A549 treated with AZD2906 at 1 μM for 4 hours (cell line): ENCODE measurements around the gene GEMIN2. TPM values are rescaled to one million over a fixed set of nuclear protein-coding genes. Genes with fewer than 3 reads are reported as not detected.

Experiments used
- total RNA-seq: library from RNA; stranded (reverse); fragments of 200-300 nt; extraction: Qiagen RNA extraction; gene quantifications from 5 replicates; pipeline ENCODE4 v1.2.3, GENCODE V29; 2022

Gene GEMIN2, protein sequence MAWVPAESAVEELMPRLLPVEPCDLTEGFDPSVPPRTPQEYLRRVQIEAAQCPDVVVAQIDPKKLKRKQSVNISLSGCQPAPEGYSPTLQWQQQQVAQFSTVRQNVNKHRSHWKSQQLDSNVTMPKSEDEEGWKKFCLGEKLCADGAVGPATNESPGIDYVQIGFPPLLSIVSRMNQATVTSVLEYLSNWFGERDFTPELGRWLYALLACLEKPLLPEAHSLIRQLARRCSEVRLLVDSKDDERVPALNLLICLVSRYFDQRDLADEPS
- 21.1 to 36.9 TPM (median 22.3 TPM) in 5 replicates for total RNA-seq

GRCh38 chr14:39114073-39114838 is at the start of gene GEMIN2:
TSS of gene GEMIN2 (plus strand) at chr14:39114323. CDS start at chr14:39114339, 16 bp downstream.

DNA sequence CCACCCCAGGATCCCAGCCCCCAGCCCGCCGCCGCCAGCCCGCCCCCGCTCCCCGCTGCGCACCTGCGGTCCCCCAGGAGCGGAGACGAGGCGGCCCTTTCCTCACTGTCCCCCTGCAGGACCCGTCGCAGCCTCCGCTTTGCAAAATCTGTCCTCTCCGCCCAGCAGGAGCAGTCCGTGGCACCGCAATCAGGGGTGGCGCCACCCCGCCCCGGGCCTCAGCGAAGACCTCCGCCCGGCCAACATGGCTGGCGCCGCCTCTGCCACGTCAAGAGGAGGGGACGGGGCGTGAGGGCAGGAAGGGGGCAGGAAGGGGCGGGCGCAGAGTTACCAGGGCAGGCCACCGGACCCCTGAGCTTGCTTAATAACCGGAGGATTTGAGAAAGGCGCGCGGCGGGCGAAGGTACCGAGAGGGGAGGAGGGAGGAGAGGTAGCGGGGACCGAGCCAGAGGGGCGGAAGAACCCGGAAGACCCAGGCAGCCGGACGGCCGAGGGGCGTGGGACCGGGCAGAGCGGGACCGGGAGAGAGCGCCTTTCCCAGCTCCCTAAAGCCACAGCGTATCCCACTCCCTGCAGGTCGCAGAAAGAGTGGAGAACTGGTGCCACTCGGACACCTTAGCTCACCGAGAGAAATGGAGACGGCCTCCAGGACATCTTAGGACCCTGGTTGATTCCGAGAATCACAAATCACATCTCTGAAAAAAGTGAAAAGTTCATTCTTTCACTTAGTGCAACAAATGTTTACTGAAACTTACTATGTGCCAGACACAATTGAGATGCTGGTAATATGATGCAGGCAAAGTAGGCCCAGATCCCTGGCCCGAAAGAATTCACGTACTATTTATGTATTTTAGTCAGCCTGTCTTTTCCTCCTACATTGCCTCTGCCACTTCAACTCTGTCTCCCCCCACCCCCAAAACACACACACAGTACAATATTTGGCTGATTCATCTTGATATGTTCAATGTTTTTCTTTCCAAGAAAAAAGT is 10.9 kb upstream of the GEMIN2 start, which contains the start of gene SEC23A:
Gene SEC23A (minus strand): TSS at position 267 of the 989 bp plus-strand sequence. CDS start 7,117 bp downstream, outside the sequence.

GRCh38 chr14:39174560-39175444 is 60.7 kb downstream of the GEMIN2 start, which contains the start of gene PNN:
TSS of gene PNN (plus strand) at chr14:39175254. CDS start at chr14:39175280, 26 bp downstream.

Other genes starting within 250 kb of the GEMIN2 start
- 50.3 to 97.0 TPM (median 66.8 TPM) in 5 replicates for gene SEC23A, start 11.1 kb upstream of the GEMIN2 start, total RNA-seq
- 11.6 to 17.7 TPM (median 13.5 TPM) in 5 replicates for gene TRAPPC6B, start 56.0 kb downstream of the GEMIN2 start, total RNA-seq
- gene PNN, start 60.9 kb downstream of the GEMIN2 start, total RNA-seq: 34.0 to 49.2 TPM (median 39.2 TPM) in 5 replicates
- 19.0 to 20.7 TPM (median 19.5 TPM) in 5 replicates for gene MIA2, start 119.6 kb downstream of the GEMIN2 start, total RNA-seq